Spinal cord (tissue), 10 donors: Measurements from ENCODE around the gene SLC6A17. TPM values are rescaled to one million over a fixed set of nuclear protein-coding genes. Genes with fewer than 3 reads are reported as not detected.

ENCODE experiments used
- DNase-seq, 6 donors: peaks; one replicate each; pipeline versions ENCODE4 v3.0.0 to v3.0.0-alpha.2; 2013 to 2015; ENCODE audit warnings: low spot score in 6 of 6, low read depth in 4 of 6
- H3K27ac ChIP-seq: one replicate; pipeline ENCODE4 v1.5.1; 2013; ENCODE audit warnings: low read depth, low read length, control low read depth
- H3K27me3 ChIP-seq: one replicate; pipeline ENCODE4 v1.6.1; 2013; ENCODE audit warnings: low read length; ENCODE audit not compliant: control insufficient read depth, insufficient read depth
- H3K36me3 ChIP-seq: one replicate; pipeline ENCODE4 v1.6.1; 2013; ENCODE audit warnings: low read length; ENCODE audit not compliant: control insufficient read depth, insufficient read depth
- H3K4me1 ChIP-seq: one replicate; pipeline ENCODE4 v1.6.1; 2013; ENCODE audit warnings: low read length; ENCODE audit not compliant: control insufficient read depth, insufficient read depth
- H3K4me3 ChIP-seq: one replicate; pipeline ENCODE4 v1.5.1; 2013; ENCODE audit warnings: low read depth, low read length, control low read depth
- H3K9me3 ChIP-seq: one replicate; pipeline ENCODE4 v1.6.1; 2013; ENCODE audit warnings: low read length; ENCODE audit not compliant: control insufficient read depth, insufficient read depth
- WGBS: methylation state at CpG from one replicate; pipeline ENCODE4 v1.1.5; 2013; ENCODE audit warnings: missing lambda C conversion rate; ENCODE audit not compliant: insufficient coverage; 5-methylcytosine and 5-hydroxymethylcytosine counted together
- polyA plus RNA-seq, 2 donors: library from polyadenylated mRNA; unstranded; fragments of 120-200 nt; gene quantifications; one replicate each; pipeline ENCODE4 v1.2.1, GENCODE V29; 2013; ENCODE audit not compliant: insufficient read length in 2 of 2
- total RNA-seq, 2 donors: library from RNA; depleted of rRNA in 1 of 2; stranded (reverse); fragments of 120-200 nt in 1 of 2; fragments of >200 nt in 1 of 2; gene quantifications; one replicate each; pipeline versions ENCODE4 v1.2.3 to v1.2.4, GENCODE V29; 2013 to 2014
- donor health status: healthy.

SLC6A17 gene
- total and polyA plus RNA-seq, 4 donors = 2.6 to 18.9 (median 13.5) TPM

GRCh38 chr1:110186558-110186957 lies 36.3 kb downstream of the SLC6A17 start:
- Histone ChIP-seq H3K9me3 (no peaks in the 10 kb centered on the region), H3K4me1 (peaks cover 7% of the 10 kb centered on the region), H3K36me3 (no peaks in the 10 kb centered on the region), H3K27ac (no peak overlapping the region), H3K4me3 (no peak overlapping the region), H3K27me3 (no peaks in the 10 kb centered on the region)
- WGBS = 34% methylated on average over 2 of the region's 5 CpGs
- DNase-seq = no peak

GRCh38 chr1:110187139-110187890 lies 37.0 kb downstream of the SLC6A17 start:
- H3K4me1 ChIP-seq = peaks cover 7% of the 10 kb centered on the region
- H3K36me3 ChIP-seq = no peaks in the 10 kb centered on the region
- no peak overlapping the region for H3K4me3 ChIP-seq
- WGBS = 64% methylated on average over 5 of the region's 10 CpGs
- peak in 1 of 6 donors; percentile 35 for DNase-seq
- no peak overlapping the region for H3K27ac ChIP-seq
- H3K27me3 ChIP-seq = no peaks in the 10 kb centered on the region
- no peaks in the 10 kb centered on the region for H3K9me3 ChIP-seq

GRCh38 chr1:110188035-110188618 lies 37.8 kb downstream of the SLC6A17 start:
- 55% methylated on average over 4 of the region's 6 CpGs for WGBS
- H3K27ac ChIP-seq = no peak overlapping the region
- DNase-seq = peak in 1 of 6 donors; percentile 27

GRCh38 chr1:110189181-110189580 lies 38.9 kb downstream of the SLC6A17 start:
- Histone ChIP-seq H3K4me3 (no peak overlapping the region), H3K36me3 (peaks cover 3% of the 10 kb centered on the region), H3K27me3 (no peaks in the 10 kb centered on the region), H3K9me3 (no peaks in the 10 kb centered on the region), H3K27ac (no peak overlapping the region), H3K4me1 (peaks cover 7% of the 10 kb centered on the region)
- 91% methylated on average over 5 of the region's 6 CpGs for WGBS
- no peak for DNase-seq

More at GRCh38 chr1:110188035-110188618, 37.8 kb downstream of the SLC6A17 start:
- Histone ChIP-seq H3K36me3 (peaks cover 3% of the 10 kb centered on the region), H3K27me3 (no peaks in the 10 kb centered on the region), H3K4me3 (no peak overlapping the region), H3K9me3 (no peaks in the 10 kb centered on the region), H3K4me1 (peaks cover 7% of the 10 kb centered on the region)

- Histone ChIP-seq H3K4me3 (no peak overlapping the region), H3K36me3 (peaks cover 14% of the 10 kb centered on the region), H3K9me3 (no peaks in the 10 kb centered on the region), H3K27ac (no peak overlapping the region), H3K27me3 (no peaks in the 10 kb centered on the region), H3K4me1 (peaks cover 7% of the 10 kb centered on the region)
- 50% methylated on average over 7 of the region's 8 CpGs for WGBS
- peak in 2 of 6 donors; percentile 82 for DNase-seq
Measured at GRCh38 chr1:110190282-110190929, 40.1 kb downstream of the SLC6A17 start.

GRCh38 chr1:110192541-110192940 lies 42.2 kb downstream of the SLC6A17 start:
- Histone ChIP-seq H3K27ac (no peak overlapping the region), H3K9me3 (no peaks in the 10 kb centered on the region), H3K36me3 (peaks cover 17% of the 10 kb centered on the region), H3K27me3 (no peaks in the 10 kb centered on the region), H3K4me1 (peaks cover 7% of the 10 kb centered on the region), H3K4me3 (no peak overlapping the region)
- 91% methylated on average over 8 of the region's 8 CpGs for WGBS
- DNase-seq = no peak

- DNase-seq = no peak
- H3K9me3 ChIP-seq = no peaks in the 10 kb centered on the region
- 82% methylated on average over 8 of the region's 10 CpGs for WGBS
- H3K27ac ChIP-seq = no peak overlapping the region
- no peak overlapping the region for H3K4me3 ChIP-seq
- peaks cover 30% of the 10 kb centered on the region for H3K36me3 ChIP-seq
- no peaks in the 10 kb centered on the region for H3K27me3 ChIP-seq
- H3K4me1 ChIP-seq = peaks cover 4% of the 10 kb centered on the region
Measured at GRCh38 chr1:110195196-110195595, 44.9 kb downstream of the SLC6A17 start.

- Histone ChIP-seq H3K36me3 (peaks cover 30% of the 10 kb centered on the region), H3K27me3 (no peaks in the 10 kb centered on the region), H3K4me1 (peaks cover 10% of the 10 kb centered on the region), H3K27ac (no peak overlapping the region), H3K9me3 (no peaks in the 10 kb centered on the region), H3K4me3 (no peak overlapping the region)
- DNase-seq = peak in 2 of 6 donors; percentile 46 to 58
- WGBS = 55% methylated on average over 9 of the region's 12 CpGs
Measured at GRCh38 chr1:110196917-110197765, 46.8 kb downstream of the SLC6A17 start.

GRCh38 chr1:110197905-110198629 lies 47.8 kb downstream of the SLC6A17 start:
- WGBS = 92% methylated on average over 23 of the region's 23 CpGs

More at GRCh38 chr1:110197905-110198629, 47.8 kb downstream of the SLC6A17 start:
- Histone ChIP-seq H3K27ac (no peak overlapping the region), H3K27me3 (no peaks in the 10 kb centered on the region), H3K36me3 (peaks cover 27% of the 10 kb centered on the region), H3K4me3 (no peak overlapping the region), H3K4me1 (peaks cover 10% of the 10 kb centered on the region), H3K9me3 (no peaks in the 10 kb centered on the region)
- DNase-seq = no peak
